Measurements from ENCODE around the gene KCTD16.

- no peak for TF ChIP-seq POLR2A (IDR thresholded peaks at IDR 0.05)
- TF ChIP-seq CTCF (IDR thresholded peaks at IDR 0.05), result peak in 2 of 6 experiments; percentile 13 to 16
These were observed 25.9 kb downstream of the KCTD16 start for GRCh38 chr5:144196612-144197011.

Measured in Peyer's patch (tissue), 4 donors.